Heart right ventricle (tissue), 16 donors: ENCODE results near the gene NOD1. TPM values are rescaled to one million over a fixed set of nuclear protein-coding genes. Genes with fewer than 3 reads are reported as not detected.

ENCODE experiments used
- ATAC-seq, 8 donors: fragments of 200-7000 bp; cut with Tn5 transposase; one replicate each; pipeline ENCODE4 v1.9.1; 2020; ENCODE audit warnings: mild to moderate bottlenecking in 8 of 8, moderate library complexity in 8 of 8, moderate number of reproducible peaks in 1 of 8
- DNase-seq, 2 donors: peaks; one replicate each; pipeline ENCODE4 v3.0.0-alpha.2; 2020
- H3K27ac ChIP-seq, 10 donors: fragments of 200-600 bp; sonication (generic) in 2 of 10; one replicate each; pipeline versions ENCODE4 v1.5.0 to v1.8.0; 2020 to 2022; ENCODE audit warnings: mild to moderate bottlenecking in 3 of 10
- H3K27me3 ChIP-seq, 7 donors: fragments of 200-600 bp; one replicate each; pipeline ENCODE4 v1.8.0; 2021 to 2022; ENCODE audit warnings: mild to moderate bottlenecking in 2 of 7
- H3K36me3 ChIP-seq, 9 donors: fragments of 200-600 bp; sonication (generic) in 1 of 9; one replicate each; pipeline versions ENCODE4 v1.5.0 to v1.8.0; 2020 to 2022; ENCODE audit warnings: mild to moderate bottlenecking in 2 of 9
- H3K4me1 ChIP-seq, 9 donors: fragments of 200-600 bp; sonication (generic) in 1 of 9; one replicate each; pipeline versions ENCODE4 v1.5.0 to v1.8.0; 2020 to 2022; ENCODE audit warnings: mild to moderate bottlenecking in 4 of 9
- H3K4me3 ChIP-seq, 10 donors: fragments of 200-600 bp; sonication (generic) in 2 of 10; one replicate each; pipeline versions ENCODE4 v1.5.0 to v1.8.0; 2020 to 2022; ENCODE audit warnings: mild to moderate bottlenecking in 7 of 10, moderate library complexity in 2 of 10
- H3K9me3 ChIP-seq, 11 donors: fragments of 200-600 bp in 10 of 11; sonication (generic) in 2 of 11; one replicate each; pipeline versions ENCODE4 v1.5.0 to v1.8.0; 2013 to 2022; ENCODE audit warnings: mild to moderate bottlenecking in 2 of 11, control low read depth in 1 of 11, moderate library complexity in 1 of 11
- CTCF ChIP-seq, 9 donors: fragments of 200-600 bp; sonication (generic) in 2 of 9; IDR thresholded peaks; one replicate each; pipeline versions ENCODE4 v1.5.0 to v1.8.0; 2021 to 2022; ENCODE audit warnings: antibody characterized with exemption in 9 of 9, mild to moderate bottlenecking in 5 of 9, moderate library complexity in 1 of 9
- WGBS, 2 donors: extraction: QIAGEN DNeasy Blood & Tissue Kit; methylation state at CpG; one replicate each; pipeline ENCODE4 v1.1.7; 2013; ENCODE audit warnings: inconsistent platforms in 1 of 2; 5-methylcytosine and 5-hydroxymethylcytosine counted together
- intact Hi-C, 10 donors: fragments of 100-400 bp; cut with DNase I; formaldehyde crosslinking; loops; one replicate each; pipeline versions ENCODE4 v1.11.1 to v1.14.2; 2022
- polyA plus RNA-seq, 2 donors: library from polyadenylated mRNA; stranded (reverse); fragments of 200-250 nt; gene quantifications; one replicate each; pipeline ENCODE4 v1.2.3, GENCODE V29; 2013
- total RNA-seq, 10 donors: library from RNA; stranded (reverse); fragmentation: NEBNext Ultra II Directional in 3 of 10; extraction: Animal tissue kit (Norgen Biotek cat#: 25700) in 3 of 10; gene quantifications; one replicate each; pipeline versions ENCODE4 v1.2.1 to v1.2.4, GENCODE V29; 2021 to 2023
- donor health status: Arrhythmogenic right ventricular cardiomyopathy.
- donor health status: ischemic (EF 13 %, LVEDD 7.1; RV severe dilation, severe dysfunction).
- donor health status: healthy with polysubstance abuse.
- donor health status: DM: no; HTN: yes; CAD: no.
- donor health status: DM: no; HTN: no; CAD: no.
- donor health status: ischemic (EF 25% LVEDD 6.9; RV normal size, moderate dysfunction).
- donor health status: ischemic (EF 25% LVEDD 5.7; RV mildly dilated, moderate dysfunction).
- donor health status: healthy.
- donor health status: DM: yes; HTN: yes; CAD: no.
- donor health status: Ischemic cardiomyopathy.
- donor health status: ischemic (EF 35%, LVEDD 5.7; RV mildly dilated, moderate dysfunction).
- donor health status: nonischemic (EF 11% LVEDD 7.7; RV severe dilation, severe dysfunction).
- donor health status: DM: yes; HTN: yes; CAD: no.
- donor health status: PGD.
- donor health status: ischemic (EF 29% LVEDD 5.4; RV normal size, mild dysfunction).
- donor health status: nonischemic (EF 23%, LVEDD 6.1; RV moderate dilation, normal function).

The NOD1 gene
- total and polyA plus RNA-seq, 12 donors: 6.3 to 19.1 (median 8.6) TPM

- intact Hi-C loops: loop anchor here in 1 of 10 donors (5.0 kb wide), 1 partner anchor 42 kb away; no protein-coding TSS in a partner anchor
- no peaks in the 10 kb centered on the region for H3K9me3 ChIP-seq
- peak overlapping the region in 4 of 10 donors; percentile 10 to 74 (median 32) for H3K27ac ChIP-seq
- no peak for ATAC-seq
- no peaks in the 10 kb centered on the region for H3K27me3 ChIP-seq
- no peak overlapping the region for H3K4me3 ChIP-seq
- no peak for TF ChIP-seq CTCF (IDR thresholded peaks at IDR 0.05)
- peaks cover 0 to 31% (median 0%) of the 10 kb centered on the region in 9 donors for H3K36me3 ChIP-seq
- WGBS, 2 donors: 67 to 81% methylated on average over 5 of the region's 5 CpGs
- peaks cover 26 to 100% (median 64%) of the 10 kb centered on the region in 9 donors for H3K4me1 ChIP-seq
- no peak for DNase-seq
Measured at GRCh38 chr7:30465046-30465810, 13.4 kb downstream of the NOD1 start.

DNA sequence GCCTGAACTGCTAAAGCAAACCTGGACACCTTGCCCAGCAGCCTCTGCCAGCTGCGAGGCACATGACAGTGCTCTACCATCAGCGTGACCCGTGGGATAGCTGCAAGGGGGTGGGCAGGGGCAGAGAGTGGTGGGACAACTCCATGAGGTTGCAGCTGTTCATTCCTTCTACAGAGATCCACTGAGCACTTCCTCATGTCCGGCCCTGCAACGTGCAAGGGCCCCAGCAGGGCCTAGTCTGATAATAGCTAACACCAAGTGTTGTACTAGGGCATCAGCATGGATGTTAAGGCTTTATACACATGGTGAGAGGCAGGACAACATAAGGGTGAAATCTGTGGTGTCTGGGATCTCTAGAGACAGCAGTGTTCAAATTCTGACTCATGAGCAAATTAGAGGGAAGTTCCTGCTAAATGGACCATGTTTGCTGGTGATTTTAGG lies 14.3 kb downstream of the NOD1 start:
- no peak for TF ChIP-seq CTCF (IDR thresholded peaks at IDR 0.05)
- 24 to 27% methylated on average over 5 of the region's 5 CpGs for WGBS, 2 donors
- intact Hi-C loops: no loop called here
- Histone ChIP-seq H3K27me3 (no peaks in the 10 kb centered on the region), H3K27ac (peak overlapping the region in 8 of 10 donors; percentile 9 to 74 (median 34)), H3K4me1 (peaks cover 18 to 100% (median 64%) of the 10 kb centered on the region in 9 donors), H3K36me3 (peaks cover 0 to 41% (median 0%) of the 10 kb centered on the region in 9 donors), H3K4me3 (no peak overlapping the region), H3K9me3 (no peaks in the 10 kb centered on the region)
- ATAC-seq (peak in 7 of 8 donors; percentile 10 to 64 (median 33)), DNase-seq (no peak)

GRCh38 chr7:30463405-30464145 lies 15.0 kb downstream of the NOD1 start:
- 36 to 48% methylated on average over 6 of the region's 6 CpGs for WGBS, 2 donors
- no peak for TF ChIP-seq CTCF (IDR thresholded peaks at IDR 0.05)
- Histone ChIP-seq H3K9me3 (no peaks in the 10 kb centered on the region), H3K4me1 (peaks cover 11 to 100% (median 62%) of the 10 kb centered on the region in 9 donors), H3K27ac (peak overlapping the region in 8 of 10 donors; percentile 9 to 74 (median 34)), H3K36me3 (peaks cover 0 to 48% (median 0%) of the 10 kb centered on the region in 9 donors), H3K4me3 (no peak overlapping the region), H3K27me3 (no peaks in the 10 kb centered on the region)
- DNase-seq (no peak), ATAC-seq (peak in 1 of 8 donors; percentile 21)
- intact Hi-C loops: no loop called here

DNA sequence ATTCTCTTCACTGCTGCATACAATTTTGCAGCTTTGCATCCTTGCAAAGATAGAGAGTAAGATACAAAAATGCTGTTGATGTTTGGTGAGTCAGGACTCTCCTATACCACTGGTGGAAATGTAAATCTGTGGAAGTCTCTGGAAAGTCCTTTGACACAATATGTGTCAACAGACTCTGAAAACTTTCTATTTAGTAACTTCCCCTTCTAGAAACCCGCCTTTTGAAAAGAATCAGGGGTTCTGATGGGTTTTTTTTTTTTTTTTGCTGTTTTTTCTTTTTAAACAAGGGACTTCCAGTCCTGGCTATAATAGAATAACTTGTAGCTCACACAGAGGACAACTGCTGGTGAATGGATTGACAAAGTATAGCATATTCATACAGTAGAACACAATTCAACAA lies 16.4 kb downstream of the NOD1 start:
- TF ChIP-seq CTCF (IDR thresholded peaks at IDR 0.05): no peak
- H3K27ac ChIP-seq: peak overlapping the region in 1 of 10 donors; percentile 44
- no peak overlapping the region for H3K4me3 ChIP-seq
- peaks cover 0 to 61% (median 0%) of the 10 kb centered on the region in 9 donors for H3K36me3 ChIP-seq
- no peaks in the 10 kb centered on the region for H3K9me3 ChIP-seq
- peaks cover 8 to 87% (median 59%) of the 10 kb centered on the region in 9 donors for H3K4me1 ChIP-seq
- no peak for ATAC-seq
- WGBS, 2 donors: 95 to 96% methylated on average over 1 of the region's 1 CpG
- no peaks in the 10 kb centered on the region for H3K27me3 ChIP-seq
- DNase-seq: no peak
- intact Hi-C loops: no loop called here
